HEK293T (cell line): ENCODE results near the gene SMIM36.

Experiments
- CTCF ChIA-PET: fragments of 350-600 bp; formaldehyde crosslinking; extraction: SDS; loops from one replicate; lab custom pipeline; 2021; ENCODE audit warnings: antibody characterized with exemption, inconsistent platforms; lab: Yijun Ruan, JAX
- POLR2A ChIA-PET: fragments of 350-600 bp; formaldehyde crosslinking; extraction: SDS; loops from one replicate; lab custom pipeline; 2020; ENCODE audit warnings: antibody characterized with exemption, inconsistent platforms; lab: Yijun Ruan, JAX
- DNase-seq: peaks from one replicate; pipeline ENCODE4 v3.0.0; 2012; ENCODE audit warnings: mixed read lengths; ENCODE audit errors: extremely low spot score
- ARNT ChIP-seq: fragments of 450-650 bp; IDR thresholded peaks from 2 replicates; pipeline ENCODE4 v1.6.1; 2017; ENCODE audit warnings: mild to moderate bottlenecking
- BHLHE40 ChIP-seq: fragments of 450-650 bp; IDR thresholded peaks from 2 replicates; pipeline ENCODE4 v1.6.1; 2016; ENCODE audit warnings: mild to moderate bottlenecking, moderate library complexity, borderline replicate concordance
- CTBP1 ChIP-seq: fragments of 450-650 bp; IDR thresholded peaks from 2 replicates; pipeline ENCODE4 v1.6.1; 2016; ENCODE audit warnings: borderline replicate concordance
- ELF4 ChIP-seq: fragments of 450-650 bp; IDR thresholded peaks from 2 replicates; pipeline ENCODE4 v1.6.1; 2017; ENCODE audit warnings: antibody characterized with exemption
- FOXA1 ChIP-seq: fragments of 450-650 bp; IDR thresholded peaks from 2 replicates; pipeline ENCODE4 v1.6.1; 2016; ENCODE audit warnings: mild to moderate bottlenecking
- FOXK2 ChIP-seq: fragments of 450-650 bp; IDR thresholded peaks from 2 replicates; pipeline ENCODE4 v1.6.1; 2016; ENCODE audit warnings: mild to moderate bottlenecking
- FOXM1 ChIP-seq: fragments of 450-650 bp; IDR thresholded peaks from 2 replicates; pipeline ENCODE4 v1.6.1; 2017; ENCODE audit warnings: mild to moderate bottlenecking, borderline replicate concordance
- HDGF ChIP-seq: fragments of 450-650 bp; IDR thresholded peaks from 2 replicates; pipeline ENCODE4 v1.6.1; 2017; ENCODE audit warnings: antibody characterized with exemption, borderline replicate concordance
- L3MBTL2 ChIP-seq: fragments of 450-650 bp; conservative IDR thresholded peaks from 2 replicates; pipeline ENCODE4 v1.6.1; 2016; ENCODE audit warnings: mild to moderate bottlenecking
- LEF1 ChIP-seq: fragments of 450-650 bp; IDR thresholded peaks from 2 replicates; pipeline ENCODE4 v1.6.1; 2017; ENCODE audit warnings: mild to moderate bottlenecking, borderline replicate concordance
- NFRKB ChIP-seq: fragments of 450-650 bp; IDR thresholded peaks from 2 replicates; pipeline ENCODE4 v1.6.1; 2016; ENCODE audit warnings: mild to moderate bottlenecking, moderate library complexity
- PKNOX1 ChIP-seq: fragments of 450-650 bp; IDR thresholded peaks from 2 replicates; pipeline ENCODE4 v1.6.1; 2016
- SP1 ChIP-seq: fragments of 450-650 bp; IDR thresholded peaks from 2 replicates; pipeline ENCODE4 v1.6.1; 2017
- SUZ12 ChIP-seq: fragments of 450-650 bp; IDR thresholded peaks from 2 replicates; pipeline ENCODE4 v1.6.1; 2016; ENCODE audit warnings: mild to moderate bottlenecking
- TARDBP ChIP-seq: fragments of 450-650 bp; IDR thresholded peaks from 2 replicates; pipeline ENCODE4 v1.6.1; 2016
- ZNF384 ChIP-seq: fragments of 450-650 bp; IDR thresholded peaks from 2 replicates; pipeline ENCODE4 v1.6.1; 2016

Gene SMIM36

GRCh38 chr17:55492781-55493341 lies 18.4 kb downstream of the SMIM36 start:
- no peak for DNase-seq
- ChIA-PET POLR2A (no interaction called here), CTCF (no interaction called here)
- TF ChIP-seq SP1 = no peak
- no peak for TF ChIP-seq PKNOX1
- TF ChIP-seq NFRKB = no peak
- TF ChIP-seq ARNT = no peak
- TF ChIP-seq FOXA1 = no peak
- no peak for TF ChIP-seq L3MBTL2

- no peak for DNase-seq
- TF ChIP-seq LEF1 (no peak), SP1 (no peak), BHLHE40 (no peak), FOXA1 (no peak)
- CTCF ChIA-PET = interaction anchor here (0.7 kb wide), 1 partner anchor 1329 kb away, joined by 3 read pairs; no protein-coding TSS in a partner anchor
- POLR2A ChIA-PET = no interaction called here
Observed at GRCh38 chr17:55490376-55490775, 20.9 kb downstream of the SMIM36 start.

- DNase-seq = no peak
- ChIA-PET CTCF (no interaction called here), POLR2A (no interaction called here)
- TF ChIP-seq LEF1 (no peak), FOXK2 (no peak)
Observed at GRCh38 chr17:55487695-55488432, 23.4 kb downstream of the SMIM36 start.

GRCh38 chr17:55484575-55484974 lies 26.7 kb downstream of the SMIM36 start:
- no peak for DNase-seq
- POLR2A ChIA-PET = no interaction called here
- CTCF ChIA-PET = no interaction called here
- TF ChIP-seq TARDBP = no peak
- no peak for TF ChIP-seq ZNF384
- no peak for TF ChIP-seq LEF1
- TF ChIP-seq NFRKB = no peak
- TF ChIP-seq L3MBTL2 = no peak
- TF ChIP-seq BHLHE40 = no peak
- no peak for TF ChIP-seq CTBP1

GRCh38 chr17:55482591-55483389 lies 28.5 kb downstream of the SMIM36 start:
- TF ChIP-seq ELF4 (no peak), BHLHE40 (no peak), LEF1 (no peak), FOXA1 (no peak), SUZ12 (no peak), FOXM1 (no peak), CTBP1 (no peak), SP1 (no peak), FOXK2 (no peak), PKNOX1 (no peak), ZNF384 (no peak), L3MBTL2 (no peak), HDGF (no peak), TARDBP (no peak), NFRKB (no peak), ARNT (no peak)
- POLR2A ChIA-PET = no interaction called here
- DNase-seq = no peak
- CTCF ChIA-PET = no interaction called here

GRCh38 chr17:55480631-55481315 lies 30.5 kb downstream of the SMIM36 start:
- no peak for TF ChIP-seq ELF4
- no peak for TF ChIP-seq LEF1
- no peak for TF ChIP-seq CTBP1
- no peak for TF ChIP-seq NFRKB
- DNase-seq = no peak
- POLR2A ChIA-PET = no interaction called here
- CTCF ChIA-PET = no interaction called here

- CTCF ChIA-PET = no interaction called here
- POLR2A ChIA-PET = no interaction called here
- TF ChIP-seq HDGF (no peak), L3MBTL2 (no peak), NFRKB (no peak), PKNOX1 (no peak), TARDBP (no peak)
- DNase-seq = no peak
Observed at GRCh38 chr17:55479903-55480302, 31.3 kb downstream of the SMIM36 start.
